CD1c-positive myeloid dendritic cell (primary cell): ENCODE measurements around the gene SLC22A23.

ENCODE experiments used
- DNase-seq: peaks from one replicate; pipeline ENCODE4 v3.0.0-alpha.2; 2016; ENCODE audit errors: extremely low spot score

SLC22A23 gene

GRCh38 chr6:3226481-3227362 lies 230.1 kb downstream of the SLC22A23 start:
- DNase-seq = peak; percentile 64

GRCh38 chr6:3226042-3226441 lies 230.8 kb downstream of the SLC22A23 start:
- DNase-seq = no peak

GRCh38 chr6:3222506-3223038 lies 234.3 kb downstream of the SLC22A23 start:
- no peak for DNase-seq

- DNase-seq = no peak
Observed at GRCh38 chr6:3221578-3221977, 235.3 kb downstream of the SLC22A23 start.

- no peak for DNase-seq
Observed at GRCh38 chr6:3220366-3220765, 236.5 kb downstream of the SLC22A23 start.
